Mesothelial cell of epicardium (in vitro differentiated cells): ENCODE results near the gene RRP1. TPM values are rescaled to one million over a fixed set of nuclear protein-coding genes. Genes with fewer than 3 reads are reported as not detected.

Source experiments
- DNase-seq, 2 experiments: peaks; one replicate each; pipeline ENCODE4 v3.0.0; 2021; ENCODE audit warnings: low spot score in 2 of 2; ENCODE audit not compliant: unreplicated experiment in 2 of 2
- H3K27ac Mint-ChIP-seq: 2 replicates; pipeline ENCODE4 v1.8.0; 2021; ENCODE audit warnings: mixed read lengths
- H3K27me3 Mint-ChIP-seq: 2 replicates; pipeline ENCODE4 v1.8.0; 2021; ENCODE audit warnings: low read depth, mixed read lengths
- H3K36me3 Mint-ChIP-seq: 2 replicates; pipeline ENCODE4 v1.8.0; 2021; ENCODE audit warnings: mixed read lengths
- H3K4me1 Mint-ChIP-seq: 2 replicates; pipeline ENCODE4 v1.8.0; 2021; ENCODE audit warnings: mixed read lengths
- H3K4me3 Mint-ChIP-seq: 2 replicates; pipeline ENCODE4 v1.8.0; 2021; ENCODE audit warnings: mild to moderate bottlenecking, moderate library complexity, mixed read lengths
- H3K9me3 Mint-ChIP-seq: 2 replicates; pipeline ENCODE4 v1.8.0; 2021; ENCODE audit warnings: mixed read lengths
- CTCF ChIP-seq: fragments of 200-600 bp; sonication (generic); IDR thresholded peaks from one replicate; pipeline ENCODE4 v1.5.0; 2021; ENCODE audit warnings: antibody characterized with exemption; ENCODE audit not compliant: unreplicated experiment
- total RNA-seq: library from RNA; stranded (reverse); gene quantifications from 3 replicates; pipeline ENCODE4 v1.2.1, GENCODE V29; 2021

Gene RRP1
- total RNA-seq, 1 donor from 2014 or later: 44.5 TPM

DNA sequence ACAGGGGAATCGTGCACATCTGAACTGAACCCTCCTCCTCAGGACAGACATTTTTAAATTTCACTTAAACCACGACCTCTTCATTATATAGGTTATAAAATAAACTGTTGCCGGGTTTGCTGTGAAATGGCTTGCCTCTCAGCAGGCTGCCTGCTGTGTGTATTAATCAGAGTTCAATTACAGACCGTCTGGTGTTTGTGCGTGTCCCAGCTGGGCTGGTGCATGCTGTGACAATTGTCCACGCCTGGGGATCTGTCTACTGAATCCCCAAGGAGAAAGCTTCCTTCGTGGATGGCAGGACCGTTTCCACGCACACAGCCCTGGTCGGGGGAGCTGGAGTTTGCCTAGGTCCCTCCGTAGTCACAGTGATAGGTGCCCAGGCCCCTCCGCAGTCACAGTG lies 62.2 kb downstream of the RRP1 start:
- Mint-ChIP-seq H3K27ac (no peak overlapping the region), H3K4me3 (no peak overlapping the region), H3K9me3 (peaks cover 3% of the 10 kb centered on the region), H3K4me1 (no peaks in the 10 kb centered on the region), H3K27me3 (no peaks in the 10 kb centered on the region), H3K36me3 (no peaks in the 10 kb centered on the region)
- TF ChIP-seq CTCF: no peak
- DNase-seq: no peak

- Mint-ChIP-seq H3K27ac (no peak overlapping the region), H3K27me3 (no peaks in the 10 kb centered on the region), H3K36me3 (no peaks in the 10 kb centered on the region), H3K9me3 (peaks cover 3% of the 10 kb centered on the region), H3K4me3 (no peak overlapping the region), H3K4me1 (no peaks in the 10 kb centered on the region)
- no peak for TF ChIP-seq CTCF
- no peak for DNase-seq
Observed at GRCh38 chr21:43853851-43854772, 64.7 kb downstream of the RRP1 start.

Other genes with a start within 250 kb of the RRP1 start
- 3.8 to 5.1 TPM (median 5.0 TPM) in 3 replicates for gene HSF2BP, start 130.1 kb upstream of the RRP1 start, total RNA-seq
- 34.6 to 35.3 TPM (median 35.2 TPM) in 3 replicates for gene RRP1B, start 130.0 kb upstream of the RRP1 start, total RNA-seq
- gene PDXK, start 70.4 kb upstream of the RRP1 start, total RNA-seq: 79.6 to 86.2 TPM (median 81.1 TPM) in 3 replicates
- 22.4 to 23.9 TPM (median 23.3 TPM) in 3 replicates for gene CSTB, start 13.3 kb upstream of the RRP1 start, total RNA-seq
- gene AGPAT3, start 75.6 kb downstream of the RRP1 start, total RNA-seq: 69.6 to 71.0 TPM (median 71.0 TPM) in 3 replicates
- 28.4 to 34.5 TPM (median 32.1 TPM) in 3 replicates for gene TRAPPC10, start 222.7 kb downstream of the RRP1 start, total RNA-seq